HG02970 (cell line): ENCODE data around the gene TRMO.

Experiments used
- ATAC-seq: cut with Tn5 transposase; IDR thresholded peaks from one replicate; pipeline ENCODE4 v1.9.1; 2021; ENCODE audit warnings: mild to moderate bottlenecking, moderate library complexity, moderate number of reproducible peaks; ENCODE audit not compliant: unreplicated experiment, low FRiP score

Gene TRMO

GRCh38 chr9:97866300-97866699 lies 56.0 kb downstream of the TRMO start:
- ATAC-seq, result no peak

GRCh38 chr9:97864396-97864795 lies 57.9 kb downstream of the TRMO start:
- no peak for ATAC-seq

- ATAC-seq, result no peak
These were observed 59.0 kb downstream of the TRMO start for GRCh38 chr9:97863314-97863713.

GRCh38 chr9:97861148-97861475 lies 61.2 kb downstream of the TRMO start:
- no peak for ATAC-seq

- ATAC-seq, result no peak
These were observed 61.7 kb downstream of the TRMO start for GRCh38 chr9:97860451-97861147.

- ATAC-seq, result no peak
These were observed 63.0 kb downstream of the TRMO start for GRCh38 chr9:97859346-97859745.

- no peak for ATAC-seq
These were observed 63.5 kb downstream of the TRMO start for GRCh38 chr9:97858826-97859225.

- no peak for ATAC-seq
These were observed 63.9 kb downstream of the TRMO start for GRCh38 chr9:97858393-97858713.

GRCh38 chr9:97857606-97858392 lies 64.5 kb downstream of the TRMO start:
- ATAC-seq, result no peak

GRCh38 chr9:97856857-97857605 lies 65.3 kb downstream of the TRMO start:
- ATAC-seq, result no peak

- no peak for ATAC-seq
These were observed 66.4 kb downstream of the TRMO start for GRCh38 chr9:97855899-97856298.

GRCh38 chr9:97855486-97855875 lies 66.8 kb downstream of the TRMO start:
- ATAC-seq, result no peak

- ATAC-seq, result no peak
These were observed 67.4 kb downstream of the TRMO start for GRCh38 chr9:97854696-97855485.
